ENCODE measurements around the gene PLB1. TPM values are rescaled to one million over a fixed set of nuclear protein-coding genes. Genes with fewer than 3 reads are reported as not detected.

Gene PLB1
- total and polyA plus RNA-seq, 7 experiments from 2014 or later: 0.47 to 6.4 (median 1.2) TPM

DNA sequence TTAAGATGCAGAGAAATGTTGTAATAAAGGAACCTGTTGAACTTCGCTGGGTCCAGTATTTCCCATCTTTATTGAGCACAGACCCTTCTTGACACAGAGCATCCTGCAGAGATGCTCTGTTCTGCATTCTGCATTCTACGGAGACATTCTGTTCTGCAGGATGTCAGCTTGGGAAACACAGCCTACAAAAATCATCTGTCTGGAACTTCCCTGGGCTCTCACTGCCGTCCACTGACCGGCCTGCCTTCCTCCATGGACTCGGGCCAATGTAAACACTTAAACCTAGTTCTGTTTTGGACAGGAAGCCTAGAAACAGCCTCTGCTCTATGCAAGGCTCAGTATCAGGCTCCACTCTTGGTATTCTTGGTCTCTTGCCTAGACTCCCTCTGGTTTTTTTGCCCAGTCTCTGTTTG is 165.7 kb downstream of the PLB1 start:
- Mint-ChIP-seq H3K4me1 (peaks cover 8 to 29% (median 19%) of the 10 kb centered on the region in 7 donors), H3K36me3 (peaks cover 0 to 5% (median 0%) of the 10 kb centered on the region in 5 donors), H3K27ac (peak overlapping the region in 1 of 9 donors; percentile 44), H3K4me3 (no peak overlapping the region), H3K27me3 (no peaks in the 10 kb centered on the region), H3K9me3 (peaks cover 0 to 7% (median 0%) of the 10 kb centered on the region in 11 donors)
- intact Hi-C loops (cut with micrococcal nuclease): no loop called here
- ATAC-seq (no peak), DNase-seq (no peak)
- POLR2A ChIA-PET: interaction anchor here (0.5 kb wide), 1 partner anchor 82 kb away, joined by 3 read pairs; no protein-coding TSS in a partner anchor
- no peak overlapping the region for H3K27ac ChIP-seq (ENCODE audit: low read depth, low read length)
- H3K4me1 ChIP-seq (ENCODE audit: control insufficient read depth in 2 of 2, insufficient read depth in 2 of 2, low read length in 2 of 2): peaks cover 0 to 10% of the 10 kb centered on the region in 2 donors
- no peaks in the 10 kb centered on the region for H3K36me3 ChIP-seq (ENCODE audit: control insufficient read depth in 2 of 3, insufficient read depth in 3 of 3, low read length in 3 of 3)
- no peaks in the 10 kb centered on the region for H3K27me3 ChIP-seq (ENCODE audit: control insufficient read depth in 2 of 2, insufficient read depth in 2 of 2, low read length in 2 of 2)
- CTCF ChIA-PET: no interaction called here
- no peak overlapping the region for H3K4me3 ChIP-seq (ENCODE audit: low read length)
- no peaks in the 10 kb centered on the region for H3K9me3 ChIP-seq (ENCODE audit: control insufficient read depth in 2 of 3, low read length in 3 of 3)

DNA sequence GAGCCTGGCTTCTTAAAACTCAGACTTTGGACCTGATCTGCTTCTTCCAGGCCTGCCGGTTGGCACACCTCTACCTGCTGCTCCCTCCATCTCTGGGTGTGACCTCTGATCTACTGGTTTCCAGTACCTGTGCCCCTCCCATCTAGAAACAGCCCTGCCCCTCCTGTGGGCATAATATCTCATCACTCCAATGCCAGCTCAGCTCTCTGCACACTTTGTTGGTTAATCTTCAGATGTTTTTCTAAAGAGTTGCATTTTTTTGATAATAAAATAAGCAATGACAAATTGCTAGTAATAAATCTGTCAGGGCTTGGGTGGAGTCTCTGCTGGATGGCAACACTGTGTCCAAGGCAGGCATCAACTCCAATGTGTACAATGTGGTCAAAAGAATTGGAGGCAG is 166.2 kb downstream of the PLB1 start:
- H3K9me3 ChIP-seq (ENCODE audit: control insufficient read depth in 2 of 3, low read length in 3 of 3): no peaks in the 10 kb centered on the region
- H3K27ac Mint-ChIP-seq: peak overlapping the region in 1 of 9 donors; percentile 44
- DNase-seq (no peak), ATAC-seq (no peak)
- H3K27me3 ChIP-seq (ENCODE audit: control insufficient read depth in 2 of 2, insufficient read depth in 2 of 2, low read length in 2 of 2): no peaks in the 10 kb centered on the region
- intact Hi-C loops (cut with micrococcal nuclease): no loop called here
- no peaks in the 10 kb centered on the region for H3K27me3 Mint-ChIP-seq
- CTCF ChIA-PET: no interaction called here
- H3K4me1 ChIP-seq (ENCODE audit: control insufficient read depth in 2 of 2, insufficient read depth in 2 of 2, low read length in 2 of 2): peaks cover 0 to 10% of the 10 kb centered on the region in 2 donors
- H3K36me3 Mint-ChIP-seq: peaks cover 0 to 5% (median 0%) of the 10 kb centered on the region in 5 donors
- H3K9me3 Mint-ChIP-seq: peaks cover 0 to 7% (median 0%) of the 10 kb centered on the region in 11 donors
- H3K4me3 ChIP-seq (ENCODE audit: low read length): no peak overlapping the region
- H3K27ac ChIP-seq (ENCODE audit: low read depth, low read length): no peak overlapping the region
- POLR2A ChIA-PET: interaction anchor here (0.6 kb wide), 1 partner anchor 93 kb away, joined by 3 read pairs; no protein-coding TSS in a partner anchor
- no peaks in the 10 kb centered on the region for H3K36me3 ChIP-seq (ENCODE audit: control insufficient read depth in 2 of 3, insufficient read depth in 3 of 3, low read length in 3 of 3)
- no peak overlapping the region for H3K4me3 Mint-ChIP-seq
- H3K4me1 Mint-ChIP-seq: peaks cover 5 to 25% (median 15%) of the 10 kb centered on the region in 7 donors

DNA sequence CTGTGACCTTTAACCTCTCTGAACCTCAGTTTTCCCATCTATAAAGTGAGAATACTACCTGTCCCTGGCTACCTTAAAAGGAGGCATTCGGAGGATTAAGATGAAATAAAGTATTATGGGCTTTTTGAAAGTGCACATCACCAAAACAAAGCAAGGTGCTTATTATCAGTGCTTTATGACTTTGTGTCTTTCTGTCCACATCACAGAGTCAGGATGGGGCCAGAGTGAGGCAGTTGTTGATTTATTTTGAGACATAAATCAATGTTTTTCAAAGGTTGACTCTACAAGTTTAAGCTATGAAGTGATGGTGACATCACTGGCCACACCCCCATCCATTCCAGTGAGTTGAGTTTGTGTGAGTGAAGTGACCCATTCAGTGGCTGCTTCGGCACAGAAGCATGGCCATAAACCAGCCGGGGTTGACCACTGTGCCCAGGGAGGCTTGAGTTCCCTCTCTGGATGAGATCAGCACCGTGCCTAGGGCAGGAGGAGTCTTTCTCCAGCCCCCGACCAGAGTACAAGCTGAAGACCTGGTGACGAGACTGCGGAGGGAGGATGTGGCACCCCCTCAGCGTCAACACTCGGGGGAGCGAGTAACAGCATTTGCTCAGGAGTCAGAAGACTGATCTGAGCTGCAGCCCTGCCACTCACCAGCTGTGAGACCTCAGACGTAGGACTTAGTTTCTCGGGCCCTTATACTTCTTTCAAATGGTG is 166.8 kb downstream of the PLB1 start:
- Mint-ChIP-seq H3K4me3 (no peak overlapping the region), H3K9me3 (peaks cover 0 to 10% (median 0%) of the 10 kb centered on the region in 11 donors), H3K36me3 (peaks cover 0 to 5% (median 0%) of the 10 kb centered on the region in 5 donors), H3K4me1 (peaks cover 0 to 20% (median 10%) of the 10 kb centered on the region in 7 donors), H3K27me3 (no peaks in the 10 kb centered on the region), H3K27ac (peak overlapping the region in 2 of 9 donors; percentile 43 to 44)
- Histone ChIP-seq H3K9me3 (ENCODE audit: control insufficient read depth in 2 of 3, low read length in 3 of 3) (no peaks in the 10 kb centered on the region), H3K36me3 (ENCODE audit: control insufficient read depth in 2 of 3, insufficient read depth in 3 of 3, low read length in 3 of 3) (no peaks in the 10 kb centered on the region), H3K27ac (ENCODE audit: low read depth, low read length) (no peak overlapping the region), H3K4me1 (ENCODE audit: control insufficient read depth in 2 of 2, insufficient read depth in 2 of 2, low read length in 2 of 2) (peaks cover 0 to 5% of the 10 kb centered on the region in 2 donors), H3K27me3 (ENCODE audit: control insufficient read depth in 2 of 2, insufficient read depth in 2 of 2, low read length in 2 of 2) (no peaks in the 10 kb centered on the region), H3K4me3 (ENCODE audit: low read length) (no peak overlapping the region)
- DNase-seq: no peak
- CTCF ChIA-PET: no interaction called here
- no peak for ATAC-seq
- POLR2A ChIA-PET: interaction anchor here (0.6 kb wide), 1 partner anchor 92 kb away, joined by 3 read pairs; no protein-coding TSS in a partner anchor
- intact Hi-C loops (cut with micrococcal nuclease): no loop called here

DNA sequence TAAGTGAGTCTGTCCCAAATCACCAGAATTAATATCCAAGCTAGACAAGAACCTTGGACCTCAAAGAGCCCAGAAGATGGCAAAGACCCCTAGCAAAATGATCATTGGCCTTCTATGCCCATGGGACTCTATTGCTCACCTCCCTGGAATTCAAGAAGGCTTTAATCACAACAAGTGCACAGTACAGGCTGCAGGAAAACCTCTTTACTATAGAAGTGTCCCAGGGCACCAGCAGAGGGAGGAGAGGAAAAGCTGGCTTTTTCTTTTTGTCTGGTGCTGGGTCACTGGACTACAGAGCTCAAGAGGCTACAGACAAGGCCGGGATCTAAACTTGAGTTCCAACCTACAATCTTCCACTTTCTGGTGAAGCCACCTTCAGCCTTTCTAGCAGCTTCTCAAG is 167.5 kb downstream of the PLB1 start:
- no peaks in the 10 kb centered on the region for H3K27me3 ChIP-seq (ENCODE audit: control insufficient read depth in 2 of 2, insufficient read depth in 2 of 2, low read length in 2 of 2)
- ChIA-PET POLR2A (no interaction called here), CTCF (no interaction called here)
- H3K9me3 ChIP-seq (ENCODE audit: control insufficient read depth in 2 of 3, low read length in 3 of 3): no peaks in the 10 kb centered on the region
- peaks cover 0 to 10% (median 0%) of the 10 kb centered on the region in 11 donors for H3K9me3 Mint-ChIP-seq
- intact Hi-C loops (cut with micrococcal nuclease): no loop called here
- H3K36me3 Mint-ChIP-seq: peaks cover 0 to 2% (median 0%) of the 10 kb centered on the region in 5 donors
- ATAC-seq (no peak), DNase-seq (no peak)
- peak overlapping the region in 2 of 9 donors; percentile 34 to 43 for H3K27ac Mint-ChIP-seq
- no peak overlapping the region for H3K27ac ChIP-seq (ENCODE audit: low read depth, low read length)
- no peaks in the 10 kb centered on the region for H3K36me3 ChIP-seq (ENCODE audit: control insufficient read depth in 2 of 3, insufficient read depth in 3 of 3, low read length in 3 of 3)
- peaks cover 0 to 13% (median 2%) of the 10 kb centered on the region in 7 donors for H3K4me1 Mint-ChIP-seq
- no peaks in the 10 kb centered on the region for H3K27me3 Mint-ChIP-seq
- H3K4me1 ChIP-seq (ENCODE audit: control insufficient read depth in 2 of 2, insufficient read depth in 2 of 2, low read length in 2 of 2): no peaks in the 10 kb centered on the region
- no peak overlapping the region for H3K4me3 ChIP-seq (ENCODE audit: low read length)
- H3K4me3 Mint-ChIP-seq: no peak overlapping the region

DNA sequence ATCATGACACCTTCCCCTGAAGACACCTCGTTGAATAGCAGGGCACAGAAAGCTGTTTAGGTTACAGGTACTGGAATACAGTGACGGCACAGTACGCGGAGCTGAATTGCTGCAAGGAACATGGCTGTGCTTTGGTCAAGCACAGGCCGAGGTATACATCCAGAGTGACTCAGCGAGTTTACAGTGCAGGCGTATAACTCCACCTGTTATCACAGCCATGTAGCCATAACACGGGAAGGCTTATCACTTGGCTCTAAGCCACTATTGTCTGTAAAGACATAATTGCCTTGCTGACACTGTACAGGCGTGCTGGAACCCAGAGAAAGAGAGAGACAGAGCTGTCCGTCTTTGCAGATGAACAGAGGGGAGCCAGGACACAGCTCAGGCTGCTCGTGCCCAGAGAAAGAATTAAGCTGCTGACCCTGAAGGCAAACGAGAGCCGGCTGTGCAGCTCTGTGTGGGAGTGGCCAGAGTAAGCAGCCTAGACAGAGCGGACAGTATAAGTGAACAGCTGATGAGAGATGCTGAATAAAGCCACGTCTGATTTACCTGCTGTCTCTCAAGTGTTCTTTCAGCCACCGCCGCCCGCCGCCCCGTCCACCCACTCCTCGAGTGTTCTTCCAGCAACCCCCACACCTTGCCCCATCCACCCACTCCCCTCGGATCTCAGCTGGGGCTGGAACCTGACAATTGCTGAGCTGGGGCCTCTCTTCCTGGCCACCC is 168.4 kb downstream of the PLB1 start:
- Mint-ChIP-seq H3K4me3 (no peak overlapping the region), H3K27ac (peak overlapping the region in 2 of 9 donors; percentile 5 to 50), H3K9me3 (peaks cover 0 to 10% (median 0%) of the 10 kb centered on the region in 11 donors), H3K4me1 (peaks cover 0 to 11% (median 0%) of the 10 kb centered on the region in 7 donors), H3K36me3 (no peaks in the 10 kb centered on the region), H3K27me3 (no peaks in the 10 kb centered on the region)
- Histone ChIP-seq H3K4me3 (ENCODE audit: low read length) (no peak overlapping the region), H3K27me3 (ENCODE audit: control insufficient read depth in 2 of 2, insufficient read depth in 2 of 2, low read length in 2 of 2) (no peaks in the 10 kb centered on the region), H3K36me3 (ENCODE audit: control insufficient read depth in 2 of 3, insufficient read depth in 3 of 3, low read length in 3 of 3) (no peaks in the 10 kb centered on the region), H3K27ac (ENCODE audit: low read depth, low read length) (no peak overlapping the region), H3K4me1 (ENCODE audit: control insufficient read depth in 2 of 2, insufficient read depth in 2 of 2, low read length in 2 of 2) (no peaks in the 10 kb centered on the region), H3K9me3 (ENCODE audit: control insufficient read depth in 2 of 3, low read length in 3 of 3) (no peaks in the 10 kb centered on the region)
- ATAC-seq (no peak), DNase-seq (no peak)
- POLR2A ChIA-PET: interaction anchor here (0.9 to 2.4 kb wide), 3 partner anchors 9 to 75 kb away, joined by 3 to 7 read pairs (median 4); no protein-coding TSS in a partner anchor
- intact Hi-C loops (cut with micrococcal nuclease): no loop called here
- CTCF ChIA-PET: no interaction called here

DNA sequence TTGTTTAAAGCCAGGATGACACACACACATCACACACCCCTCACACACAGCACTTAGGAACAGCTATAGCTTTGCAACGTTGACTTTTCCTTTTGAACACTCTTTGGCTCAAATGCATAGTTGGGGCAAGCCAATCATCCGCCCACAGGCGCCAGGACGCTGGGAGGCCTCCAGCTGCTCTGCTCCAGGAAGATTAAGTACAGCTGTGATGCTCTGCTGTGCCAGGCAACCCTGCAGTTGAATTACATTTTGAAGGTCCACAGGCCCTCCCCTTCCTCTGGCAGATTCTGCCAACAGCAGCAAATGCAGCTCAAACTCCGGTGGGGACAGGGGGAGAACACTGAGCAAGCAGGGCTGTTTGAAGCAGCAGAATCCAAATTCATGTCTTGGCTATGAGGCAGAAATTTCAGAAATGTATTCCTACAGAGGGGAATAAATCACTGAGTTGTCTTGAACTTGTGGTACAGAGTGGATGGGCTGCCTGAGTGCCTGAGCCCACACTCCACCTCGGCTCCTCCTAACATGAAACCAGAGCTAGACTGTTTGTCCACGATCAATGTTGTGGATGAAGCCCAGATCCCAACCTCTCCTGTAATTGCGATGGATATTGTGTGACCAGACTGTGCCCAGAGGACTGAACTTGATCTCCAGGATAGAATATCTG is 169.3 kb downstream of the PLB1 start:
- no peaks in the 10 kb centered on the region for H3K9me3 ChIP-seq (ENCODE audit: control insufficient read depth in 2 of 3, low read length in 3 of 3)
- no peak overlapping the region for H3K4me3 Mint-ChIP-seq
- peaks cover 0 to 11% (median 0%) of the 10 kb centered on the region in 7 donors for H3K4me1 Mint-ChIP-seq
- no peak overlapping the region for H3K27ac ChIP-seq (ENCODE audit: low read depth, low read length)
- DNase-seq (no peak), ATAC-seq (no peak)
- no peaks in the 10 kb centered on the region for H3K27me3 Mint-ChIP-seq
- no peaks in the 10 kb centered on the region for H3K36me3 ChIP-seq (ENCODE audit: control insufficient read depth in 2 of 3, insufficient read depth in 3 of 3, low read length in 3 of 3)
- ChIA-PET CTCF (no interaction called here), POLR2A (interaction anchor here (0.9 to 2.4 kb wide), 4 partner anchors 10 to 86 kb away, joined by 3 to 7 read pairs (median 4); partner anchors contain the start of gene PPP1CB)
- peaks cover 0 to 10% (median 0%) of the 10 kb centered on the region in 11 donors for H3K9me3 Mint-ChIP-seq
- no peak overlapping the region for H3K4me3 ChIP-seq (ENCODE audit: low read length)
- peak overlapping the region in 4 of 9 donors; percentile 47 to 67 (median 58) for H3K27ac Mint-ChIP-seq
- H3K27me3 ChIP-seq (ENCODE audit: control insufficient read depth in 2 of 2, insufficient read depth in 2 of 2, low read length in 2 of 2): no peaks in the 10 kb centered on the region
- H3K36me3 Mint-ChIP-seq: no peaks in the 10 kb centered on the region
- intact Hi-C loops (cut with micrococcal nuclease): no loop called here
- H3K4me1 ChIP-seq (ENCODE audit: control insufficient read depth in 2 of 2, insufficient read depth in 2 of 2, low read length in 2 of 2): no peaks in the 10 kb centered on the region

Data from naive thymus-derived CD4-positive, alpha-beta T cell (primary cell).